ENCODE data around the gene PPTC7.

DNA sequence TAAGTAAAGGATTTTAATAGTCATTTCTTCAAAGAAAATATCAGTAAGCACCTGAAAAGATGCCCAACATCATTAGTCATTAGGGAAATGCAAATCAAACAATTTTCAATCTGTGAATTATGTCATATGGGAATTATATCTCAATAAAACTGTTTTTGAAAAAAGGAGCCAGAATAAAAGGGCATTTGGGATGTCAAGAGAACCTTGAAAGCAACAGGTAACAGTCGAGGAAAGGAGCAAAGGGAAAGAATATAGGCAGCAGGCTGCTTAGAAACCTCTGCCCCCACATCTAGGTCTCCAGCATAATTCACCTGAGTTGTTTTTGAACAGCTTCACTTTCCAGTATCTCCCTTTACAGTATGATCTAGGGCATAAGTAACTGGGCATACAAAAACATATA, 68.8 kb downstream of the PPTC7 start:
- TF ChIP-seq CTCF (IDR thresholded peaks at IDR 0.05; ENCODE audit: low read length) (no peak), EZH2 (IDR thresholded peaks at IDR 0.05; ENCODE audit: borderline replicate concordance, low read length) (no peak)
